Measurements from ENCODE around the gene SPATA6L.
"Not testable (repeated sequence)": the region's sequence is repeated elsewhere in the genome, so short reads cannot be mapped to it uniquely, and the experiment has no call there.

SPATA6L gene

DNA sequence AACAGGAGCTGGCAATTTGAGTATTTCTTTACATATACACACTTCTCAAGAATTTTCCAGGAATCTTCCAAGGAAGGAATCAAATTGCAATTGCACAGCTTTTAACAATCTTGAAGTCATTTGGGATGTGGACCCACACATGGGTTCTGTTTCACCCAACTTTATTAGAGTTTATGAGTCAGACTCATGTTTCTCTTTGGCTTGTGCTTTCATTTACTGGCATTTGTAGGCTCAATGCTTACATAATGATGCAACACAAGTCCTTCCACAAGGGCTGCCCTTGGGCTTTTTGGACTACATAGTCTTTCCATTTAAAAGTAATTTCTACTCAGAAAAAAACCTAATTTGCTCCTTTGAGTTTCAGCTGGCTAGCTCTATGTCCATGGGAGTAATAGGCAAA is 8.5 kb upstream of the SPATA6L start:
- no peak for DNase-seq

DNA sequence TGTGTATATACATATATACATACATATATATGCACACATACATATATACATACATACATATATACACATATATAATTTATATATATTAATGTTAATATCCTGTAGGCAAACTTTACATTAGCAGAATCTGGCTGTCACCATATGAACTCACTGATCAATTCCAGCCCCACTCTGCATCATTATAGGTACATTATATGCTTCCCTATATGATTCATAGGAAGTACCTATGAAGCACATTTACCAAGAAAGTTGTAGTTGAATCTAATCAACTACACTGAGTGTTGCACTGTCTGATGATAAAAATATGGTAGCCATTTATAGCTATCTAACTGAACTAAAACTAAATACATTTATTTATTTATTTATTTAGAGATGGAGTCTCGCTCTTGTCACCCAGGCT is 5.5 kb upstream of the SPATA6L start:
- DNase-seq, result no peak

DNA sequence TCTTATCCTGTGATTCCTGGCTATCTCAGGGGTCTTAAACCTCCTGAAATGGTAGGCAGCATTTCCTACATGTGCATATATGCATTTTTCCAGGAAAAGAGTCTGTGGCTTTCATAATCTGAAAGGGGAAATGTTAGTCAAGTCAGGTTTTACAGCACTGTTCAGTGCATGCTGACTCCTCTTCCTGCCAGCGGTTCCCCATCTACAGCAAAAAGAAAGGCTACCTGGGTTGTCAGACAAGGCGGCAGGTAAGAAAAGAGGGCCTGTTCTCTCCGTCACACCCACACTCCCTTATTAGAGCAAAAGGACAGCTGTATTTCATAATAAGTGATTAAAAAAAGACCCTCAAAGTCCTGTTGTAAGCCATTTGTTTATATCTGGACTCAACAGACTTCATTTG is 4.3 kb upstream of the SPATA6L start:
- DNase-seq, result no peak

DNA sequence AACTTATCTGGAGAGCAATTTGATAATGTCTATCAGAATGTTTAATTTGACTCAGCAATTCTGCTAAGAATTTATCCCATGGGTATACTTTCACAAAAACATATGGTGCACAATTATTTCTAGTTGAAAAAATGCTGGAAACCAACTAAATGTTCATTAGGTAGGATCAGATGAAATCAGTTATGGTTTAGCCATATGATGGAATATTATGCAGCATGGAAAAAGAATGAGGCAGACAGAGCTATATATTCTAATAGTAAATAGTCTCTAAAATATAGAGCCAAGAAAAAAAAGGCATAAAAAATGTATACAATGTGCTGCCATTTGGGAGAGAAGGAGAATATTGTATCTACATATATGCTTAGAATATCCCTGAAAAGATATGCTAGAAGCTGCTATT is 3.6 kb upstream of the SPATA6L start:
- DNase-seq, result no peak

DNA sequence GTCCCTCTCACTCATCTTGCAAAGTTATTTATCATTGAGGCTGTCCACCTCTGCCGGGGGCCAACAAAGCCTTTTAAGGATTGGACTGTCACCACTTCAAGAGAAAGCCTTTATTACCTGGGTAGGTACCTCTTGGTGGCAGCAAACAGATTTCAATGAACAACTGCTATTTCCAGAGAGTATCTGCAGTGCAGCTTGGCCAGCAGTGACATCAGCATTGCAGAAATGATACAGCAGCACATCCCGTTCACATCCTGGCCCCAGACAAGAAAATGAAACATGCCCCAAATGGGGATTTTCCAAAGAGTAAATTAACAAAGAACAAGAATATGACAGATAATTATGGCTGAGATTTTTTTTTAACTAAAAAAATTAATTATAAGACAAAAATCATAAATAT is 2.3 kb upstream of the SPATA6L start:
- no peak for DNase-seq

DNA sequence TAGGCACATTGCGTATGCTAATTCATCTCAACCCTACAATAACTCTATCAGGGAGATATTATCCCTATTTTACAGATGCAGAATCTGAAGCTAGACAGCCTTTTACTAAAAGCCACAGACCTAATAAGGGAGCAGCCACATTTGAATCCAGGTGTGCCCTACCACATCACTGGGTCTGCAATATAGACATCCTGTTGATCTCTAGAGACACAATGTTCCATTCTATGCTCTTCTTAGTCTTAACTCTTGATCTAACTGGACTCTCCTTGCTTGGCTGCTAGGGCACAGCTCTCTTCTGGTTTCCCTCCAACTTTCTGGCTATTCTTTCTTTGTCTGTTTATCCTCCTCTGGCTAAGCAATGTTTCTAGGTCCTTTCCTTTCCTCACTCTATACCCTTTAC is 1.4 kb upstream of the SPATA6L start:
- DNase-seq, result no peak

DNA sequence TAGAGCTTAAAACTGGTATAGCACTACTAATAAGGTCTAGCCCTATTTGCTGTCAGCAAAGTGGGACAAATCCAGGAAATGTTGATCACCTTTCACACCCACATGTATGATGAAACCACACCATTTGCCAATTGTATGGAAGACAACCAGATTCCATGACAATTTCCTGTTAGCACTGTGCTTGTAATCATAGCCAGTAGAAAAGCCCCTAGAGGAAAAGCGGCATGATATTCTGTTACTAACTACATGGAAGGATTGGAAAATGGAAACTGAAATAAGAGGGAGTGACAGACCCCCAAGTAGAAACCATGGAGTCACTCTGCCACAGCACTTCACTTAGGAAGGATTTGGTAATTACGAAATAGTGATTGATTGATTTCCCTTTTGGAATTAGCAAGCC is 923 bp downstream of the SPATA6L start:
- no peak for DNase-seq

DNA sequence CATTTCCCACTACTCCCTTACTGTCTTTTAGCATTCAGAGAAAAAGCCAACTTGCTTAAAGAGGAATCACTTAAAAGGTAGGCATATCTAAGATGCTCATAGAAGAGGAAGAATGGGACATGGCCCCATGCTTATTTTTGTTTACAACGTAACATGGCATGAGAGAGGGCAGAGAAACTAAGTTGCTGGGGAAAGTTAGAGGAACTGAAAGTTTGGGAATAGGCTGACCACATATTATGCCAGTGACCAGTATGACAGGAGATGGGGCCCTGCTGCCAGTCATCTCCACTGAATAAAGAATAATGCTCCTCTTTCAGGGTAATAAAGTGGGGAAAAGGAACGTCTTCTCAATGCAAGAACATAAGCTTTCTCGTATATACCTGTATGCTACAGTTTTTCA is 2.3 kb downstream of the SPATA6L start:
- DNase-seq, result no peak

DNA sequence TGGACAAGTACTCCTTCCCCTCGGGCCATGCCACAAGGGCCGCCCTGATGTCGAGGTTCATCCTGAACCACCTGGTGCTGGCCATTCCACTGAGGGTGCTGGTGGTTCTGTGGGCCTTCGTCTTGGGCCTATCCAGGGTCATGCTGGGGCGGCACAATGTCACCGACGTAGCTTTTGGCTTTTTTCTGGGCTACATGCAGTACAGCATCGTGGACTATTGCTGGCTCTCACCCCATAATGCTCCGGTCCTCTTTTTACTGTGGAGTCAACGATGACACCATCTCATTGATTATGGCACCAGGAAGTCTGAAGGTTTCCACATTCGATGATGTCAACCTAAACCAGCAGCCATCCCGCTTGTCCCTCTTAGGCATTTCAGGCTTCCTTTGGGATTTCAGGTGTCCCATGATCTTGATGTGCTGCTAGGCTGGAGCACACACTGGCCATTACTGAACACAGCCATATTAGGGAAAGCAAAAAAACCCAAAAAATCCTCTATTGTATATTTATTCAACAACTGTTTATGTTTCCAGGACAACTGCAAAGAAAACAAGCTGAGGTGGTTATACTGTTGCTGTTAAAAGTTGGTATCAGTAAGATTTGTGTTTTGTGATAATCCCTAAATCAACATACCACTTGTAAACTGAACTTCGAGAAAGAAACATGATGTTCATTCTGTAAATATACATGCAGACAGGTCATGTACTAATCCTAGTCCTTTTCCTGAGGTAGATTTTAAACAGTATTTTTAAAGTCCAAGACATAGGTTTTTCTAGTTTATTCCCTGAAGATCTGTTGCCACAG is 3.1 kb downstream of the SPATA6L start:
- DNase-seq, result peak; percentile 33

DNA sequence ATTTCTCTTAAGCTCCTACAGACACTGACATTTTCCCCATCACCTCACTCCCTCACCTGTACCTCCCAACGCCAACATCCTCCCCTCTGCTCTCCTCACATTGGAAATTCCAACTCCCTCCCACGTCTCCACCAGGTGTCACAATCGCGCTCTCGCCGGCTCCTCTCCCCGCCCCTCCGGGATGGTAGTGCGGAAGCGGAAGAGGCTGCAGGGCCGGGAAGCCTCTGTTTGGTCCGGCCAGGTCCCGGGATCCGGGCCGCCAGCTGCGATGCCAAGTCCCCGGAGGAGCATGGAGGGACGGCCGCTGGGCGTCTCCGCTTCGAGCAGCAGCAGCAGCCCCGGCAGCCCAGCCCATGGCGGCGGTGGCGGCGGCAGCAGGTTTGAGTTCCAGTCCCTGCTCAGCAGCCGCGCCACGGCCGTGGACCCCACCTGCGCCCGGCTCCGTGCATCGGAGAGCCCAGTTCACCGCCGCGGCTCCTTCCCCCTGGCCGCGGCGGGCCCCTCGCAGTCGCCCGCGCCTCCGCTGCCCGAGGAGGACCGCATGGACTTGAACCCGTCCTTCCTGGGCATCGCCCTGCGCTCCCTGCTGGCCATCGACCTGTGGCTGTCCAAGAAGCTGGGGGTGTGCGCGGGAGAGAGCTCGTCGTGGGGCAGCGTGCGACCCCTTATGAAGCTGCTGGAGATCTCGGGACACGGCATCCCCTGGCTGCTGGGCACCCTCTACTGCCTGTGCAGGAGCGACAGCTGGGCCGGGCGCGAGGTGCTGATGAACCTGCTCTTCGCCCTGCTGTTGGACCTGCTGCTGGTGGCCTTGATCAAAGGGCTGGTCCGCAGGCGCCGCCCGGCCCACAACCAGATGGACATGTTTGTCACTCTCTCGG is 3.9 kb downstream of the SPATA6L start, which contains the start of gene PLPP6:
Gene PLPP6 (plus strand): TSS at position 187 of the 881 bp plus-strand sequence. CDS start 82 bp downstream, at position 269.
- DNase-seq, result peak; percentile 96

DNA sequence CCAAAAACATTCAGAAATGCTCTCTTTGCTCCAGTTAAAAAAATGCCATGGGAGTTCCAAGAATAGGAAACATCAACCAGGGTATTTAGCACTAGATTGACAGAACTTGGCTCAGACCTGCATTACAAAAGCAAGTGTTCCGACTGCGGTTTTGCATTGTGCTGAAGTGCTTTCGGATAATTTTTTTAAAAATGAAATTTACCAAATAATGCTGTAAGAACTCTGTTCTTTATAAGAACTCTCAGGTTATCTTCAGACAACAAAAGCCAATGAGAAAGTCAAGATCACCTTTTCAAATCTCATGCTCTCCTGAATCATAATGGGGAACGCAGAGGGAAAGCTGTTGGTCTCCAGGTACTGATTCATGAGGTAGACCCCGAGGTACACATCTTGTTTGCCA is 4.7 kb downstream of the SPATA6L start:
- DNase-seq, result no peak

DNA sequence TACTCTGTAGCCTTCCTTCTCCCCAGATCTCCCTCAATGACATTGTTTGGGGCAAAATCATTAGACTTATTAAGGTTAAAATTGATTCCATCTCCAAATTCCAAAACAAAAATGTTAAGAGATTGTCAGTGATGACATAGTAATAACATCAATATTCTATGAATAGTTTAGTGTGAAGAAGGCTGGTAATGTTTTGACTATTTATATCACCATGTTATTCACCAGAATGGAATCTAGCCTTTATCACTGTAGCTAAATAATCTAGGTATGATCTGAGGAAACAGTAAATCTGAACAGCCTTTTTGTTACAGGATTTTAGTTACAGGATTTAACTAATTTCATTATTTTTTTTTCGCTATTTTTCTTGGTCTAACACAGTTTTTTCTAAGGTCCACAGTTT is 5.1 kb downstream of the SPATA6L start:
- DNase-seq, result no peak

DNA sequence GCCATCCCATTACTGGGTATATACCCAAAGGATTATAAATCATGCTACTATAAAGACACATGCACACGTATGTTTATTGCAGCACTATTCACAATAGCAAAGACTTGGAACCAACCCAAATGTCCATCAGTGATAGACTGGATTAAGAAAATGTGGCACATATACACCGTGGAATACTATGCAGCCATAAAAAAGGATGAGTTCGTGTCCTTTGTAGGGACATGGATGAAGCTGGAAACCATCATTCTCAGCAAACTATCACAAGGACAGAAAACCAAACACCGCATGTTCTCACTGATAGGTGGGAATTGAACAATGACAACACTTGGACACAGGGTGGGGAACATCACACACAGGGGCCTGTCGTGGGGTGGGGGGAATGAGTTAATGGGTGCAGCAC is 5.6 kb downstream of the SPATA6L start:
- DNase-seq, result not testable (repeated sequence)

DNA sequence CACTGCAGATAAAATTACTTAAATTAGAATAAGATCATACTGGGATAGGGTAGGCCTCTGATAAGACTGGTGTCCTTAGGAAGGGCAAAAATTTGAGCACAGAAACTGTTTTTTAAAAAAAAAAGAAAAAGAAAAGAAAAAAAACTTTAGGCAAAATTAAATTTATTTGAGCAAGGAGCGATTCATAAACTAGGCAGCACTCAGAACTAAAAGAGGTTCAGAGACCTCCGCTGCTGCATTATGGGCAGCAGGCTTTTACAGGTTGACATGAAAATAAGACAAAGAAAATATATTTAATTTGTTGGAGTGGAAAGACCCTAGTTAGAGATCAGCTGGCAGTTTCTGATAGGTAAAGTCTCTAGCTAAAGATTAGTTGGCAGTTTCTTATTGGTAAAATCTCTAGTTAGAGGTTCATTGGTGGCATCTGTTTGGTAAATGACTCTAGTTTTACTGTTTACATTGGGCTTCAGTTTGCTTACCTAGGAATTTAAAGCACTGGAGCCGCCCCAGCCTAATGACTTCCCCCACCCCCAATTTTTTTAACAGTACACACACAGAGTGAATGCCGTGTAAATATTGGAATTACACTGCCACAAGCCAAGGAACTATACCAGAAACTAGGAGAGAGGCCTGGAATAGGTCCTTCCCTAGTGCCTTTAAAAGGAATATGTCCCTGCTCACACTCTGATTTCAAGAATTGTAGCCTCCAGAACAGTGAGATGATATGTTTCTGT is 8.7 kb downstream of the SPATA6L start:
- DNase-seq, result no peak

DNA sequence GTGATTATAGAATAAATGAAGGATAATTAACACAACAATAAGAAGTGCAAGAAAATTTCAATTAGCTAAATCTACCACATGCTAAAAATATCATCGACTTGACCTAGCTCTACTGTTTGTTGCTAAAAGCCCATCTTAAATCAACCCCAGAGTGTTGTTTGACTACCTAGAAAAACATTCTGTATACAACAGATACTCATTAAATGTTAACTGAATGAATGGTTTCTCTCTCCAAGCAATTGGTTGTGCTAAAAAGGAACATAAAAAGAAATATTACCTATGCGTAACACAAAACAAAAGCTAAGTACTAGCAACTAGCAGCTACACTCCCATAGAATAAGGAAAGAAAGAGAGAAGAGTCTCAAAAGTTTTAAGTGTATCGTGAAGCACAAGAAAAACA is 9.7 kb downstream of the SPATA6L start:
- DNase-seq, result no peak

DNA sequence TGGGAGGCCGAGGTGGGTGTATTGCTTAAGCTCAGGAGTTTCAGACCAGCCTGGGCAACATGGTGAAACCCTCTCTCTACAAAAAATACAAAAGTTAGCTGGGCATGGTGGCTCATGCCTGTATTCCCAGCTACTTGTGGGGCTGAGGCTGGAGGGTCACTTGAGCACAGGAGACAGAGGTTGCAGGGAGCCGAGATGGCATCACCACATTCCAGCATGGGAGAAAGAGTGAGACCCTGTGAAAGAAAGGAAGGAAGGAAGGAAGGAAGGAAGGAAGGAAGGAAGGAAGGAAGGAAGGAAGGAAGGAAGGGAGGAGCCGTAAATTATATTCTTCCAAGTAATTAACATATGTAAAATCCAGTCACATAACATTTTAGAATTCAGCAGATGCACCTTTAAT is 10.1 kb downstream of the SPATA6L start:
- DNase-seq, result not testable (repeated sequence)

DNA sequence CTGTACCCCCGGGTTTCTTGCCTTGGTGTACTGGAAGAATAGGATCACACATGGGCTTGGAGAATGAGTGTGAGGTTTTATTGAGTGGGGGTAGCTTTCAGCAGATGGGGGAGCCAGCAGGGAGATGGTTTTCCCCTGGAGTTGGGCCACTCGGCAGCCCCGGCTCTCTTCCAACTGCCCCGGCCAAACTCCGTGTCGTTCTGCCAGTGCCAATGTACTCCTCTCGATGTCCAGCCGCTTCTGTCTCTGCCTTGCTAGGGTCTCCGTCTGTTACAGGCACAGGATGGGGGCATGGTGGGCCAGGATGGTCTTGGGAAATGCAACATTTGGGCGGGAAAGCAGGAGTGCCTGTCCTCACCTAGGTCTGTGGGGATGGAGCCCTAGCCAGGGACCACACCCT is 11.7 kb downstream of the SPATA6L start:
- no peak for DNase-seq

DNA sequence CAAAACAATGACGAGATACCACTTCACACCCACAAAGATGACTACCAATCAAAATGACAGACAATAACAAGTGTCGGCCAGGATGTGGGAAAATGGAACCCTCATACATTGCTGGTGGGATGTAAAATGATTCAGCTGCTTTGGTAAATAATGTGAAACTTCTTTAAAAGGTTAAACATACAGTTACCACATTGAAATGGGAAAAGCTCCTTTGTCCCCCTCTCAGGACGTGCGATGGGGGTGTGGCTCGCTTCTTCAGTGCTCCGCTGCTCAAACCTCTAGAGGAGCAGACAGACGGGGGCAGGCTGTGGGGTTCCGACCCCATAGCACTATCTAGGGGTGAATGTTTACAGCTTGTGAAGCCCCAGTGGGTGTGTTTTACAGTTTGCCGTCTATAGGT is 12.2 kb downstream of the SPATA6L start:
- DNase-seq, result no peak

DNA sequence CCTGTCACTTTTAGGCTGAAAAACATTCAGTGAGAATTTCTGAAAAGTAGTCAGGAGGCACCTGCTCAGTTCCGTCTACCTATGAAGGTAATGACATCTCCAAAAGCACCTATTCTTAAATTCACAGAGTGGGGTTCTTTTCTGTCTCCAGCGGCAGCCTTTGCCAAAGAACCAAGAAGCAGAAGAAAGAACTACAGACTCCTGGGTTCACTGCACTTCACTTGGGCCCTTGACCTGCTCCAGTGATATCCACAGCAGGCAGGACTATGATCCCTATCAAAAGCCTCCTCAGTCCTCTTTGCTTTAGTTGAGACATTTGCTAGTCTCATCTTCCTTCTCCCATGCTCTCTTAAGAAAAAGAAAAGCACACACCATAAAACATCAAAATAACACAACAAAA is 23.9 kb downstream of the SPATA6L start:
- DNase-seq, result no peak

DNA sequence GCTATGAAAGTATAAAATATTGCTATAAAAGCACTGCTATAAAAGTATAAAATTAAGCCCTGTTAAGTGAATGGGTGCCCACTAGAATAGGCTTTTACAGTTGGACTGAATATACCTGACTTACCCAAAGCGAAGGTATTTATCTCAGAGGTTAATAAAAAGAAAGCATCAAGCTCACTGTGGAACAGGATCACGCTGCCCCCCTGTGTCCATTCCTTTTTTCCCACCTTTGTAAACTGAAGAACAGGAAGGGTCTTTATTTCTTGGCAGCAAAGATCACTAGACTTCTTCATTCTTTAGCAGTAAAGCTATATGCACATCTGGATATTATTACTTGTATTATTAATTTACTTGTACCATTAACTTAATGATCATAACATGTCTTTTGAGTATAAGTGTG is 26.3 kb downstream of the SPATA6L start:
- peak; percentile 41 for DNase-seq

DNA sequence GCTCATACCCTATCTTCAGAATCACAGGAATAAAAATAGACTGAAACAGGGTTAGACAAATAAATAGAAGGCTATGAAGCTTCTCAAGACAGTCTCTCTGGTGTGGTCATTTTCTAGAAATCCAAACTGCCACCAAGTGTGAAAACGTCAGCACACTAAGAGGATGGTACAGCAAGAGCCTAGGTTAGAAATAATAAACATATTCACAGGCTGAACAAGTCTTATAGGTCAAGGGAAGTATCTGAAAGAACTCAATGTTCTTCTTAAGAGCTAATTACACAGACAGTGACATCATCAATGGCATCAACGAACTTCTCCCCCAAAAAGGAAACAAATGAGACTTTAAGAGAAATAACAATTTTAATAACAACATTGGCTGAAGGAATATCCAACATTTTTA is 26.9 kb downstream of the SPATA6L start:
- DNase-seq, result no peak

DNA sequence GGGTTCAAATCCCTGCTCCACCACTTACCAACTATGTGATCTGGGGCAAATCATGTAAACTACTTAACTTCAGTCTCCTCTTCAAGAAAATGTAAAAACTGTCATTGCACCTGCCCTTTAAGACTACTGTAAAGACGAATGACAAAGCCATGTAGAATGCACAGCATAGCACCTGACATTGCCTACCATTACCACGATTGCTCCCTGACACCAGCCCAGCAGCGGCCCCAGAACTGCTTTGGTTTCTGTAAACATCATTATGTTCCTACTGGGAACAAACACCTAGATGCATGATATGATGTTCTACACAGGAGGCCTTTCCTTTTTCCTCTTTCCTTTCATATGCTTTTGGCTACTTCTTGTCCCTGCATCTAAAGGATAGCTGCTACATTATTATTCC is 27.3 kb downstream of the SPATA6L start:
- no peak for DNase-seq

DNA sequence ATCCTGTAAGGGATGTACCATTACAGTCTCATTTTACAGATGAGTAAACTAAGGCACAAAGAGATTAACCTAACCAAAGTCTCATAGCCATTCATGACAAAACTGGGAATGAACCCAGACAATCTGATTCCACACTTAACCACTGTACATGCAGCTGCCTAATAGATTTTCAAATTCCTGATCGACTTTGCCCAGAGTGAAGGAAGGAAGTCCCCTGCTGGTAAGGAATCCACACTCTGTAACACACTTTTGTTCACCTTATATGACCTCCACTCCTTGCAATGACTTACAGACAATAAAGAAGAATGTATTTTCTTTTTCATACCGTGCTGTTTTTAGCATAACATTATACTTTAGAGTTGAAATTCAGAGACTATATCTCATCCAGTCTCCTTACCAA is 35.4 kb downstream of the SPATA6L start:
- DNase-seq, result no peak

DNA sequence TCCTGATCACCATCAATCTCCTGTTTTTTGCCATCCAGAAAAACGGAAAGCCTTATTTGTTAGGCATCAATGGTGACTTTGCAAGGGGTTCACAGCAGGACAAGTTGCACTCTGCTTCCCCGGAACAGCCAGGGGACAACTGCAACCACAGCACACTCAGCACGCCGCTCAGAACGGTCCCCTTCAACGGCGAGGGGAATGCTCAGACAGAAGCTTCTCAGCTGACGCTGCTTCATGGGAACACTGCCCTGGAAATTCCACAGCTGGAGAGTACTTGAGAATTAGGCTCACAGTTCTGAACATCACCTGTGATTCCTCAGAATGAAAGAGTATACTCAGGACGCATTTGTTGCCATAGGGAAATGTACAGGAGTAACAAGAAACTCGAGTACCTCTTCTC is 44.3 kb downstream of the SPATA6L start:
- no peak for DNase-seq
